Astrocyte (in vitro differentiated cells and primary cell): ENCODE measurements around the gene STRBP. TPM values are rescaled to one million over a fixed set of nuclear protein-coding genes. Genes with fewer than 3 reads are reported as not detected.

Source experiments
- DNase-seq: peaks from one replicate; pipeline ENCODE4 v3.0.0-alpha.2; 2010; ENCODE audit warnings: low read depth
- FAIRE-seq: peaks from 2 replicates; lab custom pipeline; 2011; peaks lifted over from hg19 to GRCh38; lab: Jason Lieb, UNC
- H2AFZ ChIP-seq: 2 replicates; pipeline ENCODE4 v1.6.0; 2012; ENCODE audit warnings: low read depth, low read length, inconsistent platforms
- H3K27ac ChIP-seq: 2 replicates; pipeline ENCODE4 v1.5.1; 2011; ENCODE audit warnings: low read depth, low read length, inconsistent platforms
- H3K27me3 ChIP-seq: 2 replicates; pipeline ENCODE4 v1.6.0; 2011; ENCODE audit warnings: low read length, inconsistent platforms; ENCODE audit not compliant: insufficient read depth
- H3K36me3 ChIP-seq: 2 replicates; pipeline ENCODE4 v1.5.1; 2011; ENCODE audit warnings: low read length, inconsistent platforms; ENCODE audit not compliant: insufficient read depth
- H3K4me1 ChIP-seq: 2 replicates; pipeline ENCODE4 v1.5.1; 2011; ENCODE audit warnings: low read length, inconsistent platforms; ENCODE audit not compliant: insufficient read depth
- H3K4me2 ChIP-seq: 2 replicates; pipeline ENCODE4 v1.6.0; 2012; ENCODE audit warnings: low read length, inconsistent platforms
- H3K4me3 ChIP-seq: 2 replicates; pipeline ENCODE4 v1.5.1; 2011; ENCODE audit warnings: low read depth, mild to moderate bottlenecking, low read length, inconsistent platforms; ENCODE audit not compliant: insufficient read depth
- H3K79me2 ChIP-seq: 2 replicates; pipeline ENCODE4 v1.6.0; 2012; ENCODE audit warnings: mild to moderate bottlenecking, low read length, inconsistent platforms; ENCODE audit not compliant: insufficient read depth
- H3K9ac ChIP-seq: 2 replicates; pipeline ENCODE4 v1.6.0; 2012; ENCODE audit warnings: mild to moderate bottlenecking, low read length, inconsistent platforms
- H3K9me3 ChIP-seq: 2 replicates; pipeline ENCODE4 v1.5.1; 2012; ENCODE audit warnings: low read depth, mild to moderate bottlenecking, low read length, inconsistent platforms; ENCODE audit not compliant: insufficient read depth
- H4K20me1 ChIP-seq: 2 replicates; pipeline ENCODE4 v1.6.0; 2012; ENCODE audit warnings: low read length, inconsistent platforms; ENCODE audit not compliant: insufficient read depth
- H3K27ac Mint-ChIP-seq: one replicate; pipeline ENCODE4 v1.8.0; 2021; ENCODE audit warnings: mild to moderate bottlenecking, mixed read lengths; ENCODE audit not compliant: unreplicated experiment
- H3K27me3 Mint-ChIP-seq: one replicate; pipeline ENCODE4 v1.8.0; 2021; ENCODE audit warnings: low read depth, mixed read lengths; ENCODE audit not compliant: unreplicated experiment
- H3K36me3 Mint-ChIP-seq: one replicate; pipeline ENCODE4 v1.8.0; 2021; ENCODE audit warnings: low read depth, mixed read lengths; ENCODE audit not compliant: unreplicated experiment
- H3K4me1 Mint-ChIP-seq: one replicate; pipeline ENCODE4 v1.8.0; 2021; ENCODE audit warnings: low read depth, mixed read lengths; ENCODE audit not compliant: unreplicated experiment
- H3K4me3 Mint-ChIP-seq: one replicate; pipeline ENCODE4 v1.8.0; 2021; ENCODE audit warnings: mild to moderate bottlenecking, moderate library complexity, mixed read lengths; ENCODE audit not compliant: unreplicated experiment
- H3K9me3 Mint-ChIP-seq: one replicate; pipeline ENCODE4 v1.8.0; 2021; ENCODE audit warnings: mild to moderate bottlenecking, mixed read lengths; ENCODE audit not compliant: unreplicated experiment
- CTCF ChIP-seq: IDR thresholded peaks from 2 replicates; pipeline ENCODE4 v1.5.1; 2011; ENCODE audit warnings: low read depth, mild to moderate bottlenecking, inconsistent platforms, low read length, moderate library complexity; ENCODE audit not compliant: insufficient read depth
- EZH2 ChIP-seq: IDR thresholded peaks from 2 replicates; pipeline ENCODE4 v1.6.1; 2012; ENCODE audit warnings: mild to moderate bottlenecking, low read length, inconsistent platforms; ENCODE audit not compliant: insufficient read depth
- total RNA-seq: library from RNA; stranded (reverse); gene quantifications from 2 replicates; pipeline ENCODE4 v1.2.1, GENCODE V29; 2021

Gene STRBP
- total RNA-seq, 1 donor from 2014 or later, result 13.1 TPM

- no peaks in the 10 kb centered on the region for H3K9me3 ChIP-seq
- no peaks in the 10 kb centered on the region for H3K36me3 ChIP-seq
- no peak for TF ChIP-seq CTCF
- no peak for TF ChIP-seq EZH2
- H3K4me1 Mint-ChIP-seq, result no peaks in the 10 kb centered on the region
- no peak overlapping the region for H2AFZ ChIP-seq
- H3K4me3 ChIP-seq, result no peak overlapping the region
- no peaks in the 10 kb centered on the region for H4K20me1 ChIP-seq
- H3K79me2 ChIP-seq, result no peaks in the 10 kb centered on the region
- no peak overlapping the region for H3K4me3 Mint-ChIP-seq
- H3K4me2 ChIP-seq, result no peak overlapping the region
- FAIRE-seq (no peak), DNase-seq (no peak)
- H3K9me3 Mint-ChIP-seq, result no peaks in the 10 kb centered on the region
- H3K4me1 ChIP-seq, result no peaks in the 10 kb centered on the region
- no peak overlapping the region for H3K27ac Mint-ChIP-seq
- H3K27me3 Mint-ChIP-seq, result peaks cover 30% of the 10 kb centered on the region
- no peak overlapping the region for H3K27ac ChIP-seq
- no peak overlapping the region for H3K9ac ChIP-seq
- H3K27me3 ChIP-seq, result no peaks in the 10 kb centered on the region
- no peaks in the 10 kb centered on the region for H3K36me3 Mint-ChIP-seq
Observed at GRCh38 chr9:123300554-123300953, 32.2 kb upstream of the STRBP start.

- Mint-ChIP-seq H3K27ac (no peak overlapping the region), H3K36me3 (no peaks in the 10 kb centered on the region), H3K9me3 (no peaks in the 10 kb centered on the region), H3K4me3 (no peak overlapping the region), H3K27me3 (peaks cover 22% of the 10 kb centered on the region), H3K4me1 (no peaks in the 10 kb centered on the region)
- Histone ChIP-seq H3K27ac (no peak overlapping the region), H3K4me3 (no peak overlapping the region), H3K9me3 (no peaks in the 10 kb centered on the region), H3K4me1 (no peaks in the 10 kb centered on the region), H3K27me3 (no peaks in the 10 kb centered on the region), H2AFZ (no peak overlapping the region), H3K79me2 (no peaks in the 10 kb centered on the region), H3K9ac (no peak overlapping the region), H4K20me1 (no peaks in the 10 kb centered on the region), H3K4me2 (no peak overlapping the region), H3K36me3 (no peaks in the 10 kb centered on the region)
- DNase-seq (no peak), FAIRE-seq (no peak)
- TF ChIP-seq EZH2 (no peak), CTCF (no peak)
Observed at GRCh38 chr9:123299558-123300126, 31.3 kb upstream of the STRBP start.

GRCh38 chr9:123296174-123296573, 27.8 kb upstream of the STRBP start:
- no peaks in the 10 kb centered on the region for H3K9me3 Mint-ChIP-seq

More at GRCh38 chr9:123296174-123296573, 27.8 kb upstream of the STRBP start:
- no peaks in the 10 kb centered on the region for H3K79me2 ChIP-seq
- Mint-ChIP-seq H3K27ac (no peak overlapping the region), H3K4me3 (no peak overlapping the region), H3K27me3 (peaks cover 19% of the 10 kb centered on the region), H3K36me3 (no peaks in the 10 kb centered on the region), H3K4me1 (no peaks in the 10 kb centered on the region)
- DNase-seq (no peak), FAIRE-seq (no peak)
- H3K27me3 ChIP-seq, result peaks cover 6% of the 10 kb centered on the region
- H3K4me3 ChIP-seq, result no peak overlapping the region
- H2AFZ ChIP-seq, result no peak overlapping the region
- H4K20me1 ChIP-seq, result no peaks in the 10 kb centered on the region
- no peak overlapping the region for H3K4me2 ChIP-seq
- H3K9me3 ChIP-seq, result no peaks in the 10 kb centered on the region
- H3K27ac ChIP-seq, result no peak overlapping the region
- no peaks in the 10 kb centered on the region for H3K36me3 ChIP-seq
- H3K4me1 ChIP-seq, result no peaks in the 10 kb centered on the region
- no peak overlapping the region for H3K9ac ChIP-seq
- no peak for TF ChIP-seq CTCF
- no peak for TF ChIP-seq EZH2
